ENCODE results near the gene LHFPL3. TPM values are rescaled to one million over a fixed set of nuclear protein-coding genes. Genes with fewer than 3 reads are reported as not detected.

Gene LHFPL3
- polyA plus RNA-seq, 1 of the 3 experiments (the other 2 are of a cell fraction), result not detected

- DNase-seq, result no peak
- Histone ChIP-seq H2AFZ (ENCODE audit: low read depth) (no peak overlapping the region), H3K79me2 (ENCODE audit: insufficient read depth) (no peaks in the 10 kb centered on the region), H3K36me3 (replicated peaks in 1 of 2; ENCODE audit: control insufficient read depth in 1 of 2, insufficient read depth in 2 of 2, low read length in 1 of 2) (no peaks in the 10 kb centered on the region), H3K27ac (ENCODE audit: low read depth in 2 of 2, low read length in 1 of 2) (no peak overlapping the region), H3K4me2 (no peak overlapping the region), H3K4me1 (ENCODE audit: control insufficient read depth in 1 of 2, insufficient read depth in 2 of 2, low read depth in 1 of 2, low read length in 1 of 2) (peaks cover 0 to 2% of the 10 kb centered on the region in 2 experiments; a peak in 2 of 4 replicates), H3K9me2 (no peaks in the 10 kb centered on the region), H3K27me3 (ENCODE audit: insufficient read depth) (peaks cover 36% of the 10 kb centered on the region), H3F3A (replicated peaks; ENCODE audit: insufficient read depth) (no peaks in the 10 kb centered on the region), H3K9ac (no peak overlapping the region), H3K9me3 (no peaks in the 10 kb centered on the region), H4K20me1 (ENCODE audit: insufficient read depth) (no peaks in the 10 kb centered on the region), H3K4me3 (ENCODE audit: low read depth in 2 of 2, low read length in 1 of 2) (no peak overlapping the region)
- 73% methylated on average over 5 of the region's 5 CpGs for WGBS (ENCODE audit: low lambda C conversion rate)
- ChIA-PET POLR2A (no interaction called here), CTCF (interaction anchor here (0.9 to 12.3 kb wide), 5 partner anchors 15 to 667 kb away, joined by 3 to 148 read pairs (median 5); no protein-coding TSS in a partner anchor)
- no peak for TF ChIP-seq MEF2A (IDR thresholded peaks at IDR 0.05; ENCODE audit: borderline replicate concordance, low read depth)
- no peak for TF ChIP-seq ELF1 (IDR thresholded peaks at IDR 0.05)
- no peak for TF ChIP-seq PBX3 (IDR thresholded peaks at IDR 0.05)
- no peak for TF ChIP-seq MXI1 (IDR thresholded peaks at IDR 0.05; ENCODE audit: low read depth, low read length)
- TF ChIP-seq NFIC (IDR thresholded peaks at IDR 0.05; ENCODE audit: borderline replicate concordance), result no peak
- no peak for TF ChIP-seq JUND (IDR thresholded peaks at IDR 0.05)
- TF ChIP-seq IRF3 (IDR thresholded peaks at IDR 0.05; ENCODE audit: low read depth, low read length), result no peak
Measured at GRCh38 chr7:104898434-104898833, 570.0 kb downstream of the LHFPL3 start.

- H3F3A ChIP-seq (replicated peaks; ENCODE audit: insufficient read depth), result no peaks in the 10 kb centered on the region
- POLR2A ChIA-PET, result interaction anchor here (0.7 kb wide), 1 partner anchor 981 kb away, joined by 4 read pairs; no protein-coding TSS in a partner anchor
- WGBS (ENCODE audit: low lambda C conversion rate), result 35% methylated on average over 6 of the region's 6 CpGs
- no peak overlapping the region for H3K9ac ChIP-seq
- no peak overlapping the region for H3K27ac ChIP-seq (ENCODE audit: low read depth in 2 of 2, low read length in 1 of 2)
- no peaks in the 10 kb centered on the region; a peak in 2 of 4 replicates for H3K4me1 ChIP-seq (ENCODE audit: control insufficient read depth in 1 of 2, insufficient read depth in 2 of 2, low read depth in 1 of 2, low read length in 1 of 2)
- H3K79me2 ChIP-seq (ENCODE audit: insufficient read depth), result no peaks in the 10 kb centered on the region
- no peak for DNase-seq
- H3K4me3 ChIP-seq (ENCODE audit: low read depth in 2 of 2, low read length in 1 of 2), result no peak overlapping the region
- H3K9me3 ChIP-seq, result no peaks in the 10 kb centered on the region
- no peaks in the 10 kb centered on the region for H3K9me2 ChIP-seq
- no peak overlapping the region for H3K4me2 ChIP-seq
- H2AFZ ChIP-seq (ENCODE audit: low read depth), result no peak overlapping the region
- H3K36me3 ChIP-seq (replicated peaks in 1 of 2; ENCODE audit: control insufficient read depth in 1 of 2, insufficient read depth in 2 of 2, low read length in 1 of 2), result no peaks in the 10 kb centered on the region
- CTCF ChIA-PET, result interaction anchor here (1.0 to 12.3 kb wide), 4 partner anchors 17 to 257 kb away, joined by 3 to 148 read pairs (median 17); no protein-coding TSS in a partner anchor
- peaks cover 26% of the 10 kb centered on the region for H3K27me3 ChIP-seq (ENCODE audit: insufficient read depth)
- no peak for TF ChIP-seq POLR2AphosphoS5 (IDR thresholded peaks at IDR 0.05; ENCODE audit: low read depth, low read length)
- TF ChIP-seq RCOR1 (IDR thresholded peaks at IDR 0.05; ENCODE audit: low read length), result no peak
- no peak for TF ChIP-seq NFIC (IDR thresholded peaks at IDR 0.05; ENCODE audit: borderline replicate concordance)
- TF ChIP-seq FOXM1 (IDR thresholded peaks at IDR 0.05; ENCODE audit: low read depth), result no peak
- TF ChIP-seq TAF1 (IDR thresholded peaks at IDR 0.05; ENCODE audit: borderline replicate concordance, low read depth, low read length), result no peak
- TF ChIP-seq EZH2phosphoT487 (IDR thresholded peaks at IDR 0.05; ENCODE audit: borderline replicate concordance, low read depth), result no peak
- TF ChIP-seq SMC3 (IDR thresholded peaks at IDR 0.05; ENCODE audit: low read depth, low read length), result no peak
- no peak for TF ChIP-seq ZBTB33 (IDR thresholded peaks at IDR 0.05; ENCODE audit: borderline replicate concordance, low read depth)
- TF ChIP-seq JUND (IDR thresholded peaks at IDR 0.05), result no peak
- no peak for TF ChIP-seq YY1 (IDR thresholded peaks at IDR 0.05; ENCODE audit: low read depth)
- TF ChIP-seq TCF12 (IDR thresholded peaks at IDR 0.05), result no peak
- TF ChIP-seq RFX5 (IDR thresholded peaks at IDR 0.05; ENCODE audit: low read length), result no peak
- TF ChIP-seq USF2 (IDR thresholded peaks at IDR 0.05; ENCODE audit: borderline replicate concordance, low read depth, low read length), result no peak
- no peak for TF ChIP-seq TEAD4 (IDR thresholded peaks at IDR 0.05; ENCODE audit: borderline replicate concordance, insufficient read depth)
- TF ChIP-seq GATA2 (CRISPR knock-in tag; IDR thresholded peaks at IDR 0.05), result no peak
- TF ChIP-seq RXRA (IDR thresholded peaks at IDR 0.05; ENCODE audit: borderline replicate concordance, low read depth), result no peak
- TF ChIP-seq EP300 (IDR thresholded peaks at IDR 0.05; ENCODE audit: borderline replicate concordance in 1 of 2, low read depth in 1 of 2, low read length in 1 of 2), result no peak
- TF ChIP-seq USF1 (IDR thresholded peaks at IDR 0.05; ENCODE audit: borderline replicate concordance, low read depth), result no peak
- H4K20me1 ChIP-seq (ENCODE audit: insufficient read depth), result no peaks in the 10 kb centered on the region
Measured at GRCh38 chr7:104900525-104901239, 572.3 kb downstream of the LHFPL3 start.

All from SK-N-SH (cell line).